Ishikawa (cell line): ENCODE data around the gene SAMD8.

Experiments
- CEBPB ChIP-seq: IDR thresholded peaks from 2 replicates; pipeline ENCODE4 v1.6.1; 2012
- CREB1 ChIP-seq: IDR thresholded peaks from 2 replicates; pipeline ENCODE4 v1.6.1; 2012; ENCODE audit warnings: low read depth
- EGR1 ChIP-seq: IDR thresholded peaks from 2 replicates; pipeline ENCODE4 v1.6.1; 2012
- EP300 ChIP-seq: IDR thresholded peaks from 2 replicates; pipeline ENCODE4 v1.6.1; 2012; ENCODE audit warnings: borderline replicate concordance
- FOXM1 ChIP-seq: IDR thresholded peaks from 2 replicates; pipeline ENCODE4 v1.6.1; 2012; ENCODE audit warnings: low read depth, borderline replicate concordance
- MAX ChIP-seq: IDR thresholded peaks from 2 replicates; pipeline ENCODE4 v1.6.1; 2012
- NFIC ChIP-seq: IDR thresholded peaks from 2 replicates; pipeline ENCODE4 v1.6.1; 2012
- RAD21 ChIP-seq: IDR thresholded peaks from 2 replicates; pipeline ENCODE4 v1.6.1; 2012; ENCODE audit warnings: low read depth
- REST ChIP-seq: IDR thresholded peaks from 2 replicates; pipeline ENCODE4 v1.6.1; 2012; ENCODE audit warnings: low read depth, mild to moderate bottlenecking
- TAF1 ChIP-seq: IDR thresholded peaks from 2 replicates; pipeline ENCODE4 v1.6.1; 2012; ENCODE audit warnings: low read depth, mild to moderate bottlenecking
- TCF12 ChIP-seq: IDR thresholded peaks from 2 replicates; pipeline ENCODE4 v1.6.1; 2012; ENCODE audit warnings: low read depth
- TEAD4 ChIP-seq: IDR thresholded peaks from 2 replicates; pipeline ENCODE4 v1.6.1; 2012
- USF1 ChIP-seq: IDR thresholded peaks from 2 replicates; pipeline ENCODE4 v1.6.1; 2012
- YY1 ChIP-seq: IDR thresholded peaks from 2 replicates; pipeline ENCODE4 v1.6.1; 2012; ENCODE audit warnings: low read depth
- ZBTB7A ChIP-seq: IDR thresholded peaks from 2 replicates; pipeline ENCODE4 v1.6.1; 2012; ENCODE audit warnings: low read depth

Gene SAMD8

GRCh38 chr10:75115137-75115536 is 3.7 kb downstream of the SAMD8 start:
- TF ChIP-seq TEAD4 (no peak), ZBTB7A (no peak), NFIC (no peak), REST (no peak), YY1 (no peak), EP300 (no peak), CEBPB (no peak)

GRCh38 chr10:75117995-75118394 is 6.5 kb downstream of the SAMD8 start:
- TF ChIP-seq CREB1 (no peak), TCF12 (no peak), ZBTB7A (no peak), MAX (no peak), YY1 (no peak), TAF1 (no peak), EP300 (no peak), REST (no peak), TEAD4 (no peak), USF1 (no peak), CEBPB (no peak), FOXM1 (no peak), EGR1 (no peak), RAD21 (no peak), NFIC (no peak)

- no peak for TF ChIP-seq RAD21
- no peak for TF ChIP-seq ZBTB7A
- TF ChIP-seq FOXM1 = no peak
- TF ChIP-seq YY1 = no peak
- no peak for TF ChIP-seq CREB1
- TF ChIP-seq TEAD4 = no peak
- TF ChIP-seq REST = no peak
- TF ChIP-seq TCF12 = no peak
- TF ChIP-seq EGR1 = no peak
- TF ChIP-seq NFIC = no peak
- TF ChIP-seq CEBPB = no peak
- TF ChIP-seq USF1 = no peak
- TF ChIP-seq MAX = no peak
- no peak for TF ChIP-seq EP300
- TF ChIP-seq TAF1 = no peak
Observed at GRCh38 chr10:75121322-75121721, 9.9 kb downstream of the SAMD8 start.

- no peak for TF ChIP-seq TAF1
Observed at GRCh38 chr10:75122505-75122904, 11.0 kb downstream of the SAMD8 start.

- TF ChIP-seq USF1 (no peak), YY1 (no peak), CREB1 (no peak), TEAD4 (no peak), TAF1 (no peak), ZBTB7A (no peak), EGR1 (no peak), EP300 (no peak), NFIC (no peak), MAX (no peak), TCF12 (no peak), CEBPB (no peak), RAD21 (no peak), REST (no peak), FOXM1 (no peak)
Observed at GRCh38 chr10:75123088-75123682, 11.7 kb downstream of the SAMD8 start.
